HG03095 (cell line): Measurements from ENCODE around the gene VRK2.
"Not testable (repeated sequence)": the region's sequence is repeated elsewhere in the genome, so short reads cannot be mapped to it uniquely, and the experiment has no call there.

Experiments used
- ATAC-seq: cut with Tn5 transposase; IDR thresholded peaks from one replicate; pipeline ENCODE4 v1.9.1; 2021; ENCODE audit warnings: moderate library complexity; ENCODE audit not compliant: unreplicated experiment

Gene VRK2

GRCh38 chr2:58052978-58053377 is 6.4 kb downstream of the VRK2 start:
- no peak for ATAC-seq

- no peak for ATAC-seq
These were observed 7.7 kb downstream of the VRK2 start for GRCh38 chr2:58054264-58054663.

GRCh38 chr2:58055033-58055786 is 8.6 kb downstream of the VRK2 start:
- ATAC-seq: no peak

- ATAC-seq: no peak
These were observed 9.7 kb downstream of the VRK2 start for GRCh38 chr2:58056192-58056916.

- no peak for ATAC-seq
These were observed 11.3 kb downstream of the VRK2 start for GRCh38 chr2:58057707-58058530.

- no peak for ATAC-seq
These were observed 17.0 kb downstream of the VRK2 start for GRCh38 chr2:58063641-58064040.

GRCh38 chr2:58064086-58064485 is 17.5 kb downstream of the VRK2 start:
- ATAC-seq: no peak

GRCh38 chr2:58065248-58065647 is 18.6 kb downstream of the VRK2 start:
- ATAC-seq: no peak

GRCh38 chr2:58067001-58067400 is 20.4 kb downstream of the VRK2 start:
- ATAC-seq: no peak

- ATAC-seq: no peak
These were observed 24.2 kb downstream of the VRK2 start for GRCh38 chr2:58070765-58071164.

GRCh38 chr2:58072102-58072501 is 25.5 kb downstream of the VRK2 start:
- ATAC-seq: peak; percentile 57

- no peak for ATAC-seq
These were observed 26.4 kb downstream of the VRK2 start for GRCh38 chr2:58073008-58073407.

- ATAC-seq: no peak
These were observed 27.1 kb downstream of the VRK2 start for GRCh38 chr2:58073751-58074150.

- ATAC-seq: no peak
These were observed 34.4 kb downstream of the VRK2 start for GRCh38 chr2:58081000-58081399.

- no peak for ATAC-seq
These were observed 42.5 kb downstream of the VRK2 start for GRCh38 chr2:58089081-58089480.

- ATAC-seq: not testable (repeated sequence)
These were observed 46.2 kb downstream of the VRK2 start for GRCh38 chr2:58092772-58093171.

GRCh38 chr2:58097025-58097424 is 50.4 kb downstream of the VRK2 start:
- no peak for ATAC-seq

- no peak for ATAC-seq
These were observed 51.9 kb downstream of the VRK2 start for GRCh38 chr2:58098254-58099095.

GRCh38 chr2:58099096-58099769 is 52.6 kb downstream of the VRK2 start:
- ATAC-seq: no peak

- ATAC-seq: no peak
These were observed 54.9 kb downstream of the VRK2 start for GRCh38 chr2:58101500-58101899.
